ENCODE data around the gene FXN.

Gene FXN

GRCh38 chr9:69145144-69145715, 109.7 kb downstream of the FXN start:
- DNase-seq = no peak

GRCh38 chr9:69147041-69147834, 111.7 kb downstream of the FXN start:
- DNase-seq = no peak

DNA sequence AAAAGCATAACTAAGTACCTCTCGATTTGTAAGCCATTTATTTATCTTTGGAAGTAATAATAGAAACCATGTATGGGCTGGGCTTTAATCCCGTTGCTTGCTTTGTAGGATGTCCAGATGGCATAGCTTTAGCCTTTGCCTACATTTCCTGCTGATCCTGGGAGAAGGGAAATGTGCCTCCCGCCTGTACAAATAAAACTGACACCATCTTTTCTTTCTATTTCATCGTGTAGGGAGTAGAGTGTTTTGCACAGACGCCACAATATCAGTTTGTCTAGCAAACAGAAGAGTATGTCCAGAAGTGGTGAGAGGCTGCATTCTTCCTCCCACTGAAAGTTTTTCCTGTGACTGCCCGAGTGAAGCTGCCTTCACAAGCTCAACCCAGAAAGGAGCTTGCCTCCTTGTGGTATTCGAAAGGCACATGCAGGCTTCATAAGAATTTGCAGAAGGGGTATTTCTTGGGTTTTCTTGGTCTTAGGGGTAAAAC, 113.8 kb downstream of the FXN start:
- no peak for DNase-seq

Data from NCI-H187 (cell line).